GM21381 (cell line): ENCODE results near the gene MYDGF.

Source experiments
- ATAC-seq: cut with Tn5 transposase; IDR thresholded peaks from one replicate; pipeline ENCODE4 v1.9.1; 2021; ENCODE audit warnings: mild to moderate bottlenecking, moderate library complexity; ENCODE audit not compliant: unreplicated experiment

MYDGF gene

GRCh38 chr19:4676955-4677731, 7.0 kb upstream of the MYDGF start:
- no peak for ATAC-seq

DNA sequence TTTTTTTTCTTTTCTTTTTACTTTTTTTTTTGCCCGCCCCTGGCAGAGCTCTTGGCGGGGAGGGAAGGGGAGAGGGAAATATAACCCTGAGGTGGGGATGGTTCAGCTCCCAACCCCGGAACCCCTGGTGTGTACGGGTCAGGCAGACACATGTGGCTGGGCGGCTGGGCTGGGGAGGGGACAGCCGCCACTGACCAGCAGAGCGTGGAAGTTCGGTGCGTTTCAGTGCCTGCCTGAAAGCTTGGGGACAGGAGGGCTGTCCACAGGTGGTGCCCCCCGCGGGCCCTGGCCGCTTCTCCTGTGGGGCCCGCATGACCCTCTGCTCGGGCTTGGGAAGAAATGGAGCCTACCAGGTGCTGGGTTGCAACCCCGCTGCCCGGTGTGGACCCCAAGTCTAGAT, 5.2 kb upstream of the MYDGF start:
- no peak for ATAC-seq

GRCh38 chr19:4673726-4674125, 3.6 kb upstream of the MYDGF start:
- ATAC-seq = no peak

DNA sequence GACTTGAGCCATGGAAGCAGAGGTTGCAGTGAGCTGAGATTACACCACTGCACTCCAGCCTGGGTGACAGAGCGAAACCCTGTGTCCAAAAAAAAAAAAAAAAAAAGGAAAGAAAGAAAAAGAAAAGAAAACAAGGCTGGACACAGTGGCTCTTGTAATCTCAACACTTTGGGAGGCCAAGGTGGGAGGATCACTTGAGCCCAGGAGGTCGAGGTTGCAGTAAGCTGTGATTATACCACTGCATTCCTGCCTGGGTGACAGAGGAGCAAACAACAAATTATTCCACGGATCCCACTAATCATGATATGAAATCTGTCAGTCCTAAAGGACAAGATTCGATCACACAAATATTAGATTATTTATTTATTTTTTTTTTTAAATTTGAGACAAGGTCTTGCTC, 3.1 kb upstream of the MYDGF start:
- ATAC-seq = no peak

DNA sequence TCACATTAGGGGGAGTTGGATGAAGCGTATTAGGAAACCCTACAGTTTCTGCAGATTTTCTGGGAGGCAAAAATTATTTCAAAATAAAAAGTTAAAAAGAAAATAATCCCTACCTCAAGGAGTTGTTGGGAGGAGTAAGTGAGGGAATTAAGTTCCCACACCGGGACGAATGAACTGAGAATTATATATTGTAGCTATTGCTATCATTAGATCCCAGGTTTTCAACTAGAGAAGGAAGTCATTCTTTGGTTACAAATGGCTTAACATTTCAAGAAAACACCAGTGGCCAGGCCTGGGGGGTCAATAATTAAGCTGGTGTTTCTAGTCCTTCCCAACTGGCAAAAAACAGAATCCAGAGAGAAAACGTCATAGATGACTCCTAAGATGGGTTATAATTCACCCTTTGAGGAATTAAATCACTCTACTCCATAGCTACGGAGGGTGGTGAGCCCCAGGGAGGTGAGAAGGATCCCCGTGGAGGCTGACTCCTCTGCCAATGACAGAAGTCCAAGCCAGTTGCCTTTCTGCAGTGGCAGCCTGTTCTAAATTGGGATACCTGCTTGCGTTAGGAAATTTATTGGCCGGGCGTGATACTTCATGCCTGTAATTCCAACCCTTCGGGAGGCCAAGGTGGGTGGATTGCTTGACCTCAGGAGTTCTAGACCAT, 1.2 kb upstream of the MYDGF start:
- ATAC-seq = no peak

GRCh38 chr19:4664642-4665041, 5.5 kb downstream of the MYDGF start:
- no peak for ATAC-seq

GRCh38 chr19:4662812-4663211, 7.3 kb downstream of the MYDGF start:
- ATAC-seq = no peak

GRCh38 chr19:4662020-4662695, 8.0 kb downstream of the MYDGF start:
- no peak for ATAC-seq

GRCh38 chr19:4660993-4661392, 9.1 kb downstream of the MYDGF start:
- no peak for ATAC-seq

DNA sequence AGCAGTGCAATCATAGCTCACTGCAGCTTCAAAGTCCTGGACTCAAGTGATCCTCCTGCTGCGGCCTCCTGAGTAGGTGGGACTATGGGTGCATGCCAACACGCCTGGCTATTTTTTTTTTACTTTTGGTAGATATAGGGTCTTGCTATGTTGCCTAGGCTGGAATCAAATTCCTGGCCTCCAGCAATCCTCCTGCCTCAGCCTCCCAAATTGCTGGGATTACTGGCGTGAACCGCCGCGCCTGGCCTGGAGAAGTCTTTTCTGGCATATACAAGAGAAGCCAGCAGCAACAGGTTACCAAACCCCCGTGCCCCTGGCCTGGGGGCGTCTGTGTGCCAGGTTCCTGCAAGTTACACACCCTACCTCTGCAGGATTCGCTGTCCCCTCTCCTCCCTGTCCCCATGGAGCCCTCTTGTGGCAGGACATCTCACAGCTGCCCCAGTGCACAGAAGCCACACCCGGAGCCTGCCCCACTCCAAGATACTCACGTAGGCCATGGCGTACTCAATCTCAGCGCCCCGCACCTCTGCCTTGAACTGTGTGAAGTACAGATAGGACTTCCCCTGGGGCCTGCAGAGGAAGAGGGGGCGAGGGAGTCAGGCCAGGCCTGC, 9.9 kb downstream of the MYDGF start:
- no peak for ATAC-seq

GRCh38 chr19:4657835-4658234, 12.3 kb downstream of the MYDGF start:
- no peak for ATAC-seq

GRCh38 chr19:4657262-4657661, 12.9 kb downstream of the MYDGF start:
- no peak for ATAC-seq

- ATAC-seq = no peak
Observed at GRCh38 chr19:4656102-4656501, 14.0 kb downstream of the MYDGF start.

DNA sequence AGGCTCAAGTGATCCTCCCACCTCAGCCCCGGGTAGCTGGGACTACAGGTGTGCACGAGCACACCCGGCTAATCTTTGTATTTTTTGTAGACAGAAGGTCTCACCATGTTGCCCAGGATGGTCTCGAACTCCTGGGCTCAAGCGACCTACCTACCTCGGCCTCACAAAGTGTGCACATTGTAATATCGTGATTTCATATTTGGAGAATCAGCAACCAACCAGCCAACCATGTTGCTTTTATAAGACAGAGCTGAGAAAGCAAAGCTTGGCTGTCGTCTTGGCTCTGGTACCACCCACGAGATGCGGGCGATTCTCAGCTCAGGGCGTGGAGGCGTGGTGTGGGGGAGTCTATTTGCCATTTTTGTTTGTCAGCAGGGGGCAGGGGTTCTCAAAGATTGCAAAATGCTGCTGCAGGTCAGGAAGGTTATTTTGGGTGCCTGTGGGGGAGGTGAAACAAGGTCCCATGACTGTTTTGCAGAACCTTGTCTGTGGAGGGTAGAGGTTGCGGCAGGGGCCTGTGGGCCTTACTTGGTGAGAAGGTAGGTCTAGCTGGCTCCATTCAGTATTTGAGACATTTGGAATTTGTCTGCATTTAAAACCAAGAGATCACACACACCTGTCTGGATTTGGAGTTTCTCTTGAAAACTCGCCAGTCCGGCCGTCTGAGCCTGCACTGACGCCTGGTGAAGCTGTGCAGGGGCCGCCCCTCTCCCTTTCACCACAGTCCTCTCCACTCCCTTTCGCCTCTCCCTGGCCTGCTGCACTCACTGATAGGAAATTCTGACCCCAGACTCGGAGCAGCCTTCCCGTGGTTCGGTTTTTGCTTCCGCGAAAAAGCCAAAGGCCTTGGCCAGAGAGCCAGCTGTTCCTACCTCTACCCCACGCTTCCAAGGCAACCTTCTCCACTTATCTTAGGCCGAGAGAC, 15.4 kb downstream of the MYDGF start:
- ATAC-seq = no peak

DNA sequence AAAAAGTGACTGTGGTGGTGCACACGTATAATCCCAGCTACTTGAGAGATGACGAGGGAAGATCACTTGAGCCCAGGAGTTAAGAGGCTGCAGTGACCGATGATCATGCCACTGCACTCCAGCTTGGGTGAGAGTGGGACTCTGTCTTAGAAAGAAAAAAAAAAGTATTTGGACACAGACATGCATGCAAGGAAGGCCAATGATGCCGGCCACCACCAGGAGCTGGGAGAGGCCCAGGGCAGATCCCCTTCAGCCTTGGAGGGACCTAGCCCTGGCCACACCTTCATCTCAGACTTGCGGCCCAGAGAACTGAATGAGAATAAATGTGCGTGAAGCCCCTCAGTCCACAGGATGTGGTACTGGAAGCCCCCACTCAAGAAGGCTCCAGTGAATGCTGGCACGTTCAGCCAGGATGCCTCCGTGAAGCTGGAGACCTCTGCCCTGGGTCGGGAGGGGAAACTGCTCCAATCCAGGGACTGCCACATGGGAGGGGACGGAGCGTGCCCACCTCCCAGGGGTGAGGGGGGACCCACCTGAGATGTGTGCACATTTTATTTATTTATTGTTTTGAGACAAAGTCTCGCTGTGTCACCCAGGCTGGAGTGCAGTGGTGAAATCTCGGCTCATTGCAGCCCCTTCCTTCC, 16.2 kb downstream of the MYDGF start:
- ATAC-seq = no peak

DNA sequence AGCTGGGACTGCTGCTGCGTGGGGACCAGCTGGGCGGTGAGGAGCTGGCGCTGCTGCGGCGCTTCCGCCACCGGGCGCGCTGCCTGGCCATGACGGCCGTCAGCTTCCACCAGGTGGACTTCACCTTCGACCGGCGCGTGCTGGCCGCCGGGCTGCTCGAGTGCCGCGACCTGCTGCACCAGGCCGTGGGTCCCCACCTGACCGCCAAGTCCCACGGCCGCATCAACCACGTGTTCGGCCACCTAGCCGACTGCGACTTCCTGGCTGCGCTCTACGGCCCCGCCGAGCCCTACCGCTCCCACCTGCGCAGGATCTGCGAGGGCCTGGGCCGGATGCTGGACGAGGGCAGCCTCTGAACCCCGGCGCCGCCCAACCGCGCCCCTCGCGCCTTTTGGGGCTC, 18.1 kb downstream of the MYDGF start:
- no peak for ATAC-seq

DNA sequence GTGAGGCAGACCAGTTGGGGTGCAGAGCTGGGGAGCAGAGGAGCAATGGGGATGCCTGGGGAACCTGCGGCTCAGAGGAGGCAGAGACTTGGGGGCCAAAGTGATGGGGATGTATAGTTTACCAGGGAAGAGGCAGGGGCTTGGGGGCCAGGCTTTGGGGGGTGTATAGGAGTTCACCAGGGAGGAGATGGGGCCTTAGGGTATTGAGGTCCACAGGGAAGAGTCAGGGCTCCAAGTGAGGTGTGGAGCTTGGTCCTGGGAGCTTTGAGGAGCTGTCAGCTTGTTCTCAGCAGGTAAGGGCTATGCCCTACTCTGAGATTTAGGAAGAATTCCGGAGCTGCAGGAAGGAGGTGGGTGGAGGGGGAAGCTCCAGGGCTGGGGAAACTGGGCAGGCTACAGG, 20.0 kb downstream of the MYDGF start:
- ATAC-seq = no peak

- ATAC-seq = no peak
Observed at GRCh38 chr19:4649392-4650047, 20.6 kb downstream of the MYDGF start.
